Progenitor cell of endocrine pancreas (in vitro differentiated cells): ENCODE measurements around the gene B2M. TPM values are rescaled to one million over a fixed set of nuclear protein-coding genes. Genes with fewer than 3 reads are reported as not detected.

ENCODE experiments used
- DNase-seq: peaks from one replicate; pipeline ENCODE4 v3.0.0; 2021; ENCODE audit warnings: low spot score; ENCODE audit not compliant: unreplicated experiment
- H3K27ac Mint-ChIP-seq: 2 replicates; pipeline ENCODE4 v1.8.0; 2021; ENCODE audit warnings: mild to moderate bottlenecking, moderate library complexity, mixed read lengths
- H3K27me3 Mint-ChIP-seq: 2 replicates; pipeline ENCODE4 v1.8.0; 2021; ENCODE audit warnings: mixed read lengths
- H3K36me3 Mint-ChIP-seq: 2 replicates; pipeline ENCODE4 v1.8.0; 2022; ENCODE audit warnings: mixed read lengths; ENCODE audit not compliant: insufficient read depth
- H3K4me1 Mint-ChIP-seq: 2 replicates; pipeline ENCODE4 v1.8.0; 2021; ENCODE audit warnings: low read depth, mixed read lengths
- H3K4me3 Mint-ChIP-seq: 2 replicates; pipeline ENCODE4 v1.8.0; 2021; ENCODE audit warnings: low read depth, mild to moderate bottlenecking, moderate library complexity, mixed read lengths
- H3K9me3 Mint-ChIP-seq: 2 replicates; pipeline ENCODE4 v1.8.0; 2021; ENCODE audit warnings: low read depth, mixed read lengths
- total RNA-seq: library from RNA; stranded (reverse); gene quantifications from 2 replicates; pipeline ENCODE4 v1.2.1, GENCODE V29; 2021
- TF ChIP-seq, protein P1 (sequence below): fragments of 200-600 bp; sonication (generic); IDR thresholded peaks from one replicate; pipeline ENCODE4 v1.5.0; 2021; ENCODE audit warnings: antibody characterized with exemption, mild to moderate bottlenecking; ENCODE audit not compliant: unreplicated experiment

B2M gene
- total RNA-seq, 1 donor from 2014 or later: 133 TPM

DNA sequence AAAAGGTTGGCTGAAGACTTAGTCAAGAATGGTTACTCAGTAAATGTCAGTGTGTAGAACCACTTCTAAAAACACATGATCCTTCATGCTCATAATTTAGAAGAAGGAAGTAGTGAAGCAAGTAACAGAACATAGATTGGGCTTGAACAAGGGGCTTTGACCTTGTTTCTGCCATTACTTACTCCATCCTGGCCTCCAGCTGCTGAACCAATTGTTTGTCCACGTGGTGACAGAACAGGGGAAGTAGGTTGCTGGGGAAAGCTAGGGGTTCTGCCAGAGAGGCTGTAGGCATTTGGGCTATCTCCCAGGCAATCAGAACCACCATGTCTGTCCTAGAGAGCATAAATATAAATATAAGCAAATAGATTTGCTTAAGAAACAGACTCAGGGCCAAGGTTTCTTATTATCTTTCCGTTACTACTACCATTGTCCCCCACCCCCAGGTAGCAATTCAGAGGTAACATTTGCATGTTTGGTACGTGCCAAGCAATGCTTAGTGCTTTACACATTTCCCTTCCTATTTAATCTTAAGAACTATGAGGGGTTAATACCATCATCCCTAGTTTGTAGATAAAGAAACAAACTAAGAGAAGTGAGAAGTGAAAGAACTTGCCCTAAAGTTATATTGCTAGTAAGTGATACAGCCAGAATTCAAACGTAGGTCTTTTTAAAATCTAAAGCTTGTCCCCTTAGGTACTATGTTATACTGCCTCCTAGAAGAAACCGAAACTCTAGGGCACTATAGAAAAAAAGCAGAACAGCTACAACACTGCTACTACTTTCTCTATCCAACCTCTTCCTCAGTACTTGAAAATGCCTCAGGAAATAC, 44.9 kb upstream of the B2M start:
- Mint-ChIP-seq H3K27ac (no peak overlapping the region), H3K4me1 (peaks cover 6% of the 10 kb centered on the region), H3K9me3 (no peaks in the 10 kb centered on the region), H3K4me3 (no peak overlapping the region), H3K27me3 (peaks cover 11% of the 10 kb centered on the region), H3K36me3 (no peaks in the 10 kb centered on the region)
- TF ChIP-seq, protein P1, sequence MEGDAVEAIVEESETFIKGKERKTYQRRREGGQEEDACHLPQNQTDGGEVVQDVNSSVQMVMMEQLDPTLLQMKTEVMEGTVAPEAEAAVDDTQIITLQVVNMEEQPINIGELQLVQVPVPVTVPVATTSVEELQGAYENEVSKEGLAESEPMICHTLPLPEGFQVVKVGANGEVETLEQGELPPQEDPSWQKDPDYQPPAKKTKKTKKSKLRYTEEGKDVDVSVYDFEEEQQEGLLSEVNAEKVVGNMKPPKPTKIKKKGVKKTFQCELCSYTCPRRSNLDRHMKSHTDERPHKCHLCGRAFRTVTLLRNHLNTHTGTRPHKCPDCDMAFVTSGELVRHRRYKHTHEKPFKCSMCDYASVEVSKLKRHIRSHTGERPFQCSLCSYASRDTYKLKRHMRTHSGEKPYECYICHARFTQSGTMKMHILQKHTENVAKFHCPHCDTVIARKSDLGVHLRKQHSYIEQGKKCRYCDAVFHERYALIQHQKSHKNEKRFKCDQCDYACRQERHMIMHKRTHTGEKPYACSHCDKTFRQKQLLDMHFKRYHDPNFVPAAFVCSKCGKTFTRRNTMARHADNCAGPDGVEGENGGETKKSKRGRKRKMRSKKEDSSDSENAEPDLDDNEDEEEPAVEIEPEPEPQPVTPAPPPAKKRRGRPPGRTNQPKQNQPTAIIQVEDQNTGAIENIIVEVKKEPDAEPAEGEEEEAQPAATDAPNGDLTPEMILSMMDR: no peak
- no peak for DNase-seq

DNA sequence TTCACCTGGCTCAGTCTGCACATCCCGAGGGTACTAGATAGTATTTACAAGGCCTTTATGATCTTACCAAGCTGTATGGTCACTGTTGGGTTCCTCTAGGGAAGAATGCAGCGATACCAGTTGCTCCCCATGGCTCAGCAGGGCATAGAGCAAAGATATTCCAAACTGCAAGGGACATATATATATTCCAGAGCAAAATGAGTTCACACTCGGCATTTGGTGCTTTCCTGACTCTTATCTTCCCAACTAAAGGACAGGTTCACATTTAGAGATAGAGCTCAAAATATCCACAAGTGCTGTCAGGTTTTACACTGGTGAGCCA, 44.3 kb upstream of the B2M start:
- Mint-ChIP-seq H3K9me3 (no peaks in the 10 kb centered on the region), H3K27ac (no peak overlapping the region), H3K36me3 (no peaks in the 10 kb centered on the region), H3K4me1 (peaks cover 4% of the 10 kb centered on the region), H3K27me3 (peaks cover 11% of the 10 kb centered on the region), H3K4me3 (no peak overlapping the region)
- DNase-seq: no peak
- TF ChIP-seq, protein P1: no peak

DNA sequence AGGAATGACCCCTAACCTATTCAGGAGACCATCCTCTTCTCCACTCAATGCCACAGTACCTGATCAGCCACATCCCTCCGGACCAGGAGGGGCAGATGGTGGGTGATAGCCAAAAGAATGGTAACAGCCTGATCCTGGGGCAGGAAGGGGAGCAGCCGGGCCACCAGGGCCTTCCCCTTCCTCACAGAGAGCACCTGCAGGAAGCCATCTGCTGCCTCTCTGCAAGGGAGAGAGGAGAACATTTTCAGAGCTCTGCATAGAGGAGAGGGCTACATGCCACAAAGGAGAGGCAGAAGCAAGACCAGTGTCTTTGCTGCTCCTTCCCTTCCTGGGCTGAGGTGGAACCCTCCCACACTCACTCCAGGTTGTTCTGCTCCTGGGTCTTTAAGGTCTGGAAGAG, 42.4 kb upstream of the B2M start:
- H3K4me1 Mint-ChIP-seq: peaks cover under 1% of the 10 kb centered on the region
- H3K27ac Mint-ChIP-seq: no peak overlapping the region
- no peak overlapping the region for H3K4me3 Mint-ChIP-seq
- no peak for DNase-seq
- no peaks in the 10 kb centered on the region for H3K9me3 Mint-ChIP-seq
- TF ChIP-seq, protein P1: no peak
- H3K27me3 Mint-ChIP-seq: peaks cover 11% of the 10 kb centered on the region
- no peaks in the 10 kb centered on the region for H3K36me3 Mint-ChIP-seq

DNA sequence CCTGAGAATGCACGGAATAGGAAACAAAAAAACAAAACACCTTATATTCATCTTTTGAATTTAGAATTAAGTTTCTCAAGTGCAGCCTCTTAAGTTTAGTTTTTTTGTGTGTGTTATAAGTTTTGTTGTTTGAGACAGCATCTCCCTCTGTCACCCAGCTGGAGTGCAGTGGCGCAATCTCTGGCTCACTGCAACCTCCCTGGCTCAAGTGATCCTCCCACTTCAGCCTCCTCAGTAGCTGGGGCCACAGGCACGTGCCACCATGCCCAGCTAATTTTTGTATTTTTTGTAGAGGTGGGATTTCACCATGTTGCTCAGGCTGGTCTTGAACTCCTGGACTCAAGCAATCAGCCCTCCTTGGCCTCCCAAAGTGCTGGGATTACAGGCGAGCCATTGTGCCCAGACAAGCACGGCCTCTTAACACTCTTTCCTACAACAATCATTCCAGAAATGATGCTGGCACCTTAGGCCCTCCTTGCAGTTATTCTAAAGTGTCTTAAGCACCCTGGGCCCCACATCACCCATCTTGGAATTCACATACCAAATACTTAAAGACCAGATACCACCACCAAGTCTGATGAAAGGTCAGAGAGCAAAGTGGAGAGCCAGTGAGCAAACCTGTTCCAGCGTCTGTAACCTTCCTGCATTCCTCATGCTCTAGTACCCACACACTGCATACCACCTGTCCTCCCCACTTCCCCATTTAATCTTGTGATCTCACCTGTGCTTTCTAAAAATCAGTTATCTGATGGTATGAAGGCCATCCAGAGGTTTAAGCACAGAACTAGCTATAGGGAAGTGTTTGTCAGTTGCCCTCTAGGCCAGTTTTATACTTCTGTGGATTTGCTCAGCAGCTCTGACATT, 41.0 kb upstream of the B2M start:
- H3K4me1 Mint-ChIP-seq: no peaks in the 10 kb centered on the region
- no peak overlapping the region for H3K27ac Mint-ChIP-seq
- TF ChIP-seq, protein P1: no peak
- H3K27me3 Mint-ChIP-seq: peaks cover 14% of the 10 kb centered on the region
- H3K36me3 Mint-ChIP-seq: no peaks in the 10 kb centered on the region
- no peak overlapping the region for H3K4me3 Mint-ChIP-seq
- H3K9me3 Mint-ChIP-seq: no peaks in the 10 kb centered on the region
- no peak for DNase-seq

DNA sequence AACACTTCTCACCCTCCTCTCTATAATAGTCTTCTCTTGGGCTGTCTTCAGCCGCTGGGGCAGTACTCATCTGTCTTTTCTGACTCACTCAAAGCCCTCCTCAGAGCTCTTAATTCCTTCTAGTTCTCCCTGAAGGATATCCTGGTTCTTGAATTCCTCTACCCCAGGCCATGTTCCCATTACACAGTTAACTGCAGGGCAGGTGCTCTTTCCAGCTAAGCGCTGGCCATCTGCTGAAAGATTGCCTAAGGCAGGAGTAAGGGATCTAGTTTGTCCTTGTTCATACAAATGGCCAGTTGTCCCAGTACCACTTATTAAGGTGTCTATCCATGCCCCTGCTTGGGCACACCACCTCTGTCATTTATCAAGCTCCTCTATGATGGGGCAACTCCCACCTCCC, 37.7 kb upstream of the B2M start:
- Mint-ChIP-seq H3K27me3 (peaks cover 9% of the 10 kb centered on the region), H3K9me3 (no peaks in the 10 kb centered on the region), H3K4me1 (no peaks in the 10 kb centered on the region), H3K4me3 (no peak overlapping the region), H3K27ac (no peak overlapping the region), H3K36me3 (no peaks in the 10 kb centered on the region)
- TF ChIP-seq, protein P1: no peak
- DNase-seq: no peak
